Peyer's patch (tissue), 4 donors: ENCODE results near the gene DNASE1L2.

Experiments used
- POLR2A ChIP-seq, 2 donors: fragments of 450-650 bp; IDR thresholded peaks; one replicate each; pipeline ENCODE4 v1.5.1; 2017; ENCODE audit warnings: antibody characterized with exemption in 2 of 2, mild to moderate bottlenecking in 2 of 2, moderate library complexity in 2 of 2
- TF ChIP-seq, protein P1 (sequence below), 6 experiments: fragments of 450-650 bp in 4 of 6; fragments of 200-600 bp in 2 of 6; sonication (generic) in 1 of 6; IDR thresholded peaks; one replicate each; pipeline ENCODE4 v1.5.1; 2017 to 2019; ENCODE audit warnings: antibody characterized with exemption in 6 of 6, mild to moderate bottlenecking in 3 of 6, moderate library complexity in 1 of 6

DNA sequence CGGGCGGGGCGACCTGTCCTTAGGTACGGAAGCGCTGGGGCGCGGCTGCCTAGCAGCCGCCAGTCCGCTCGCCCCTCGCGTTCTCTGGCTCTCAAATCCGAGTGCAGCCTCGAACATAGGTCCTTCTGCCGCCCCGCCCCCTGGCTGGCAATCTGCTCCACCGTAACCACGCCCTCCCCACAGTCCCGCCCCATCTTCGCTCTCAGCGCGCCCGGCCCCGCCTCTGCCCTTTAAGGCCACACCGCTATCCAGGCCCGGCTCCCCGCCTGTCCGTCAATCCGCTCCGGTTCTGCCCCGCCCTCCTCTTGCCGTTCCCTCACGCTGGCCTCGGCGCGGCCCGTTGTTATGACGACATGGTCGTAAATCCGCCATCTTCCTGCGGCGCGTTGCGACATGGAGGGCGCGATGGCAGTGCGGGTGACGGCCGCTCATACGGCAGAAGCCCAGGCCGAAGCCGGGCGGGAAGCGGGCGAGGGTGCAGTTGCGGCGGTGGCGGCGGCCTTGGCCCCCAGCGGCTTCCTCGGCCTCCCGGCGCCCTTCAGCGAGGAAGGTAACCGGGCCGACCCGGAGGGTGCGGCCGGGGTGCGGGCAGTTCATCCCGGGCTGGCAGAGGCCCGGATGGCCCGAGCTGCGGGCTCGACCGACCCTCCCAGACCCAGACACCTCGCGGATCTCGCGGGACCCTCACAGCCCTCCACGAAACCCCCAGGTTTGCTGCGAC lies 12.9 kb upstream of the DNASE1L2 start, which contains the start of gene E4F1:
- TF ChIP-seq, protein P1, sequence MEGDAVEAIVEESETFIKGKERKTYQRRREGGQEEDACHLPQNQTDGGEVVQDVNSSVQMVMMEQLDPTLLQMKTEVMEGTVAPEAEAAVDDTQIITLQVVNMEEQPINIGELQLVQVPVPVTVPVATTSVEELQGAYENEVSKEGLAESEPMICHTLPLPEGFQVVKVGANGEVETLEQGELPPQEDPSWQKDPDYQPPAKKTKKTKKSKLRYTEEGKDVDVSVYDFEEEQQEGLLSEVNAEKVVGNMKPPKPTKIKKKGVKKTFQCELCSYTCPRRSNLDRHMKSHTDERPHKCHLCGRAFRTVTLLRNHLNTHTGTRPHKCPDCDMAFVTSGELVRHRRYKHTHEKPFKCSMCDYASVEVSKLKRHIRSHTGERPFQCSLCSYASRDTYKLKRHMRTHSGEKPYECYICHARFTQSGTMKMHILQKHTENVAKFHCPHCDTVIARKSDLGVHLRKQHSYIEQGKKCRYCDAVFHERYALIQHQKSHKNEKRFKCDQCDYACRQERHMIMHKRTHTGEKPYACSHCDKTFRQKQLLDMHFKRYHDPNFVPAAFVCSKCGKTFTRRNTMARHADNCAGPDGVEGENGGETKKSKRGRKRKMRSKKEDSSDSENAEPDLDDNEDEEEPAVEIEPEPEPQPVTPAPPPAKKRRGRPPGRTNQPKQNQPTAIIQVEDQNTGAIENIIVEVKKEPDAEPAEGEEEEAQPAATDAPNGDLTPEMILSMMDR (IDR thresholded peaks at IDR 0.05) = peak in 1 of 6 experiments; percentile 22
- peak; percentile 78 to 88 for TF ChIP-seq POLR2A (IDR thresholded peaks at IDR 0.05)
